Astrocyte (in vitro differentiated cells and primary cell): ENCODE results near the gene TMEM95.

Experiments used
- CTCF ChIP-seq: IDR thresholded peaks from 2 replicates; pipeline ENCODE4 v1.5.1; 2011; ENCODE audit warnings: low read depth, mild to moderate bottlenecking, inconsistent platforms, low read length, moderate library complexity; ENCODE audit not compliant: insufficient read depth
- EZH2 ChIP-seq: IDR thresholded peaks from 2 replicates; pipeline ENCODE4 v1.6.1; 2012; ENCODE audit warnings: mild to moderate bottlenecking, low read length, inconsistent platforms; ENCODE audit not compliant: insufficient read depth

GRCh38 chr17:7384489-7385081 lies 29.6 kb downstream of the TMEM95 start:
- no peak for TF ChIP-seq CTCF
- no peak for TF ChIP-seq EZH2
